Measurements from ENCODE around the gene ASB10.

ASB10 gene

DNA sequence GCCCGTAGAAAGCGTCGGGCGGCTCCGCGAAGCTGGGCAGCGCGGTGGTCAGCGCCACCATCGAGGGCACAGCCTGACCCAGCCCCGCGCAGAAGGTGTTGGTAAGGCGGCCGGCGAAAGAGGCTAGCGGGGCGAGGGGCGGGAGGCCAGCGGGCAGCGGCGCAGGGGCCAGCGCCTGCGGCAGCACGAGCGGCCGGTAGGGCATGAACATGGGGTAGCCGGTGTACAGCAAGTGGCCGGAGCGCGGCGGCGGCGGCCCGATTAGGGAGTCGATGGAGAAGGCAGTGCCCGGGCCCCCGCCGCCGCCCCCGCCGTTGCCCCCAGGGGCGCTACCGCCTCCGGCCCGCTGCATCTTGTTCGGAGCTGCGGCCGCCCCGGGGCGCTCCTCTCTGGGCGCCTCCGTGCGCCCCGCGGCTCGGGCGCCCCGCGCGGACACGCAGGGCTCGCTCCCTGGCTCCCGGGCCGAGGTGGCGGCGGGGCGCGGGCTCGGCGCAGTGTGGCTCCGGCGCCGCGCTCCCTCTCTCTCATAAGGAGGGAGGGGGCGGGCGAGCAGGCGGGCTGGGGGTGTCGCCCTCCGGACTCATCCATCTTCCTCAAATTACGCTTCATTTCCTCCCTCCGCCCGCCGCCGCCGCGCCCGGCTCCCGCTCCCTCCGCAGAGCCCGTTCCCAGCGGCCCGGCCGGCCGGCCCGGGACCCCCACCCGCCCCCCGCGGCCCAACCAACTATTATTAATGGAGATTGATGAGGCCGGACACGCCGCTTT, 19.7 kb downstream of the ASB10 start, which contains the start of gene GBX1:
GBX1 (minus strand) TSS at position 498 of the 765 bp plus-strand sequence; CDS start at position 352, 146 bp downstream.
- Histone ChIP-seq H3K27me3 (peaks cover 79 to 98% (median 95%) of the 10 kb centered on the region in 11 experiments), H3K36me3 (no peaks in the 10 kb centered on the region), H3K27ac (no peak within 1 kb of the TSS), H3K4me3 (peak within 1 kb of the TSS; percentile 38 to 61 (median 46); a peak in 19 of 20 replicates), H3K4me2 (peak within 1 kb of the TSS; percentile 52 to 83 (median 65)), H3K9me3 (replicated peaks in 1 of 11) (peaks cover 0 to 4% (median 0%) of the 10 kb centered on the region in 11 experiments; a peak in 2 of 22 replicates), H3K4me1 (peaks cover 5 to 17% (median 12%) of the 10 kb centered on the region in 10 experiments; a peak in 15 of 20 replicates), H3K9ac (no peak within 1 kb of the TSS), H4K20me1 (peaks cover 0 to 29% (median 18%) of the 10 kb centered on the region in 11 experiments; a peak in 11 of 22 replicates)
- TF ChIP-seq Cebpa-rat (IDR thresholded peaks at IDR 0.05) = no peak

DNA sequence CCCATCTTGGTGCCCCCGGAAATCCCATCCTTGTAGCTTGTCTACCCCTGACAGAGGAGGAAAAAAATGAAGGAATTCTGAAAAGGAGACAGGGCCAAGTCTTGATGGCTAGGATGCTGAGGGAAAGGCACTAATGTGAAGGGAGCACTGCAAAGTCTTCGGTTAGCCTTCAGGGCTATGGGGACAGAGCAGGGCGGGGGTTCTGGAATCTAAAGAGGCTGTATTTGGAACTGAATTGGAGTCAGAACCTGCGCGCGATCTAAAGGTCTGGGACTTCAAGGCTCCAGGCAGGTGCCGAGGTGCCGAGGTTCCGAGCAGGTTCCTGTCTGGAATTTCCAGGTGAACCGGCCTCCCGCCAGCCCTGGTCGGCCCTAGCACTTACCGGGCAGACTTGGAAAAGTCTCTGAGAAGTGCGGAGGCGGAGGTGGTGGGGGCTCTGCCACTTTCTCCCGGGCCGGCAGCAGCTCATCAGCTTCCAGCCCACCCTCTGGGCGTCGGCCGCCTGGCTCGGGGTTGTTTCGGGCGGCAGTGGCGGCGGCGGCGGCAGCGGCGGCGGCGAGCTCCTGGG, 20.3 kb downstream of the ASB10 start:
- H3K36me3 ChIP-seq = no peaks in the 10 kb centered on the region
- peaks cover 0 to 4% (median 0%) of the 10 kb centered on the region in 11 experiments; a peak in 2 of 22 replicates for H3K9me3 ChIP-seq (replicated peaks in 1 of 11)
- H3K9ac ChIP-seq = no peak overlapping the region
- no peak overlapping the region for H3K27ac ChIP-seq
- peaks cover 77 to 96% (median 88%) of the 10 kb centered on the region in 11 experiments for H3K27me3 ChIP-seq
- no peak for TF ChIP-seq Cebpa-rat (IDR thresholded peaks at IDR 0.05)
- peak overlapping the region; percentile 52 to 83 (median 65); a peak in 19 of 22 replicates for H3K4me2 ChIP-seq
- H4K20me1 ChIP-seq = peaks cover 0 to 29% (median 18%) of the 10 kb centered on the region in 11 experiments; a peak in 11 of 22 replicates
- H3K4me3 ChIP-seq = peak overlapping the region; percentile 38 to 61 (median 46); a peak in 14 of 20 replicates
- H3K4me1 ChIP-seq = peaks cover 5 to 17% (median 12%) of the 10 kb centered on the region in 10 experiments; a peak in 15 of 20 replicates

DNA sequence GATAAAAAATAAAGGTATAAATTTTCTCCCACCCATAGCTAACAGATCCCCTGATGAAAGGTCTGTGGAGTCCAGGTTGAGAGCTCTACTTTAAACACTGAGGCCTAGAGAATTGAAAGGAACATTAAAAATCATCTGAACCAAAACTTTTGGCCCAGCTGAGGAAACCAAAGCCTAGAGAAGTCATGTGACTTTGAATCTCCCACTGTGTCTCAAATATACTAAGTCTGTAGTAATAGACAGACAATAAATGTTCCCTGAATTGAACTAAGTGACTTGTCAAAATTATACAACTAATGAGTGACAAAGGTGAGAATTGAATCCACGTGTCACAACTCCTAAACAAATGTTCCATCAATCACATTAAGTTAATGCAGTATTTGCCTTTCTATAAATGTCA, 25.3 kb downstream of the ASB10 start:
- Histone ChIP-seq H3K4me1 (peaks cover 0 to 2% (median under 1%) of the 10 kb centered on the region in 10 experiments; a peak in 7 of 20 replicates), H3K4me2 (no peak overlapping the region), H3K27me3 (peaks cover 37 to 47% (median 40%) of the 10 kb centered on the region in 11 experiments), H4K20me1 (peaks cover 0 to 13% (median 3%) of the 10 kb centered on the region in 11 experiments; a peak in 10 of 22 replicates), H3K27ac (no peak overlapping the region), H3K4me3 (no peak overlapping the region), H3K9me3 (replicated peaks in 1 of 11) (no peaks in the 10 kb centered on the region; a peak in 1 of 22 replicates), H3K36me3 (no peaks in the 10 kb centered on the region), H3K9ac (no peak overlapping the region)
- TF ChIP-seq Cebpa-rat (IDR thresholded peaks at IDR 0.05) = no peak

DNA sequence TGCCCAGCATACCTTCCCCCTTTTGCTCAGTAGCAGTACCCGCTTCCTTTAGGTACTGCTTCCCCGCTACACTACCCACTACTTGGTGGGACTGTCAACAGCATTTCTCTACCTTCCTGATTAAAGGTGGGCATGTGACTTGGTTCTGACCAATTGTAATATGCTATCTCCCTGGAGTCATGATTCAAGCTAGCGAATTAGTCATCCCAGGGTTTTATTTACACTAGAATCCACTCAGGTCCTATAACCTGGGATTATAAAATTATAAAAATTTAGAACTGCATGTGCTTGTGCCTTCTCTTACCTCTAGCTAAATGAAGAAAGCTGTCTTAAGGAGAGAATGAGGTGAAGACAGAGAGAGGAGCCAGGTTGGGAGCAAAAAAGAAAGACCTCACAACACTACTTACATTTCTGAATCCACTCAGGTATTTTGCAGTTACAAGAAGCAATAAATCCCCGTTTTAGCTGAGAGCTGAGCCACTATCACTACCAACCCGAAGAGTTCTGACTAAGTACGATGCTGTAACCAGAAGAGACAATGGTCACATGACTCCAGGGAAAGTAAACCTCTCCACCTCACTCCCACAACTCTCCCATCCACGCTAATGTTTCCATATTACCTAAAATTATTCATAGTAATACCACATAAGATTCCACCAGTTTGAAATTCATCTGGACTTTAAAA, 29.3 kb downstream of the ASB10 start:
- Histone ChIP-seq H3K4me1 (no peaks in the 10 kb centered on the region), H3K4me2 (no peak overlapping the region), H4K20me1 (no peaks in the 10 kb centered on the region), H3K4me3 (no peak overlapping the region), H3K27ac (no peak overlapping the region), H3K9me3 (replicated peaks in 1 of 11) (no peaks in the 10 kb centered on the region), H3K27me3 (peaks cover 0 to 10% (median 2%) of the 10 kb centered on the region in 11 experiments; a peak in 3 of 22 replicates), H3K36me3 (no peaks in the 10 kb centered on the region), H3K9ac (no peak overlapping the region)
- TF ChIP-seq Cebpa-rat (IDR thresholded peaks at IDR 0.05) = no peak

DNA sequence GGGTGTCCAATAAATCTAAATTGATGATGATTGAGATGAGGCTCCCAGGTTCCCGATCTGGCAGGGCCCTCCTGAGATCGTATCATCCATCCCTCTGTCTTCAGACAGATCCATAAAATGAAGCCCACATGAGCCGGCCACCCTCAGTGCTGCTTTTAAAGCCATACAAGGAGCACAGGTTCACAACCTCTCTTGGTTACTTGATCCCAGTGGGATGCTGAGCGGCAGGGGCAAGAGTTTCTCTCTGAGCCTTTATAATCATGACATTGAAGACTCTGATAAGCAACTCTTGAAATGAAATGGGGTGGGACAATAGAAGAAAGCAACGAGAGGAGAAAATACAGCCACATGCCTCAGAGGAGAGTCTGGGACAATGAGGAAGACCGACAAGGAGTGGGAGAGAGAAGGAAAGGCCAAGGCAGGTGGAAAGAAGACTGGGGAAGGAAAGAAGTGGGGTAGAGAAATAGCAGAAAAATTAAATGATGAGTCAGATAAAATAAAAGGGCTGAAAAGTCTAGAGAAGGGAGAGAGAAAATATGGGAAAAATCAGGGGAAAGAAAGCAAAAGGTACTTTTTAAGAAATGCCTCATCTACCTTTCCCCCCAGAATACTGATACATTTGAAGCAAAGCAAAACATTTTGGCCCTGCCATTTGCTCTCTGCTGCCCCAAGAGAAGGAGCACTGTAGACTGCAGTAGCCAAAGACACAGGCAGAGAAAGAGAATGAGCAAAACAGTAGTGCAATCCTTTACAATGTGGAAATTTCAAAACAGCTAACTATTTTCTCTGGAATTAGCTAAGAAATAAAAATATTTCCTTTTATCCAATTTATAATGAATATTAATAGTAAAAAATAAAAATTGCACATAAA, 34.2 kb downstream of the ASB10 start:
- 0 out of 22 replicates have a peak, but pooled peaks cover 0 to 4% (median 0%) of the 10 kb centered on the region in 11 experiments for H3K27me3 ChIP-seq
- no peak overlapping the region for H3K27ac ChIP-seq
- no peaks in the 10 kb centered on the region for H3K9me3 ChIP-seq (replicated peaks in 1 of 11)
- H3K9ac ChIP-seq = no peak overlapping the region
- peaks cover 0 to 5% (median 0%) of the 10 kb centered on the region in 11 experiments; a peak in 2 of 22 replicates for H4K20me1 ChIP-seq
- no peak overlapping the region for H3K4me3 ChIP-seq
- H3K4me2 ChIP-seq = no peak overlapping the region
- no peaks in the 10 kb centered on the region for H3K4me1 ChIP-seq
- H3K36me3 ChIP-seq = no peaks in the 10 kb centered on the region
- TF ChIP-seq Cebpa-rat (IDR thresholded peaks at IDR 0.05) = no peak

DNA sequence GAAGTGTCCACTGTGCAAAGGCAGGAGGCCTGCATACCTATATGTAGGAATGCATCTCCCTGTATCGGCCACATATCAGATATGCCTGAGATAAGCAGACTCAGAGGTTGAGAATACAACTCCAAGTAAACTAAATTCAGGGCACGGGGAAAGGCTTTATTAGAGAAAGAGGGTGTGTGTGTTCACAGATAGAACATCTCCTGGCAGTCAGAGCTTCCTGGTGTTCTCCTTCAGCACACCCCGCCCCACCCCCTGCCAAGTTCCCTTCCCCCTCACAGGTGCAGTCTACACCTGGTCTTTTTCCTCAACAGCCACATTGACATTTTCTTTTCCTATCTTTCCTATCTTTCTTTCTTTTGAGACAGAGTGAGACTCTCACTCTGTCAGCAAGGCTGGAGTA, 36.7 kb downstream of the ASB10 start:
- Histone ChIP-seq H3K9ac (no peak overlapping the region), H3K4me1 (no peaks in the 10 kb centered on the region), H3K9me3 (replicated peaks in 1 of 11) (no peaks in the 10 kb centered on the region), H3K36me3 (peaks cover 0 to 1% (median 0%) of the 10 kb centered on the region in 11 experiments; a peak in 1 of 22 replicates), H3K27me3 (0 out of 22 replicates have a peak, but pooled peaks cover 0 to 4% (median 0%) of the 10 kb centered on the region in 11 experiments), H3K4me3 (no peak overlapping the region), H3K27ac (no peak overlapping the region), H3K4me2 (no peak overlapping the region), H4K20me1 (peaks cover 0 to 8% (median 0%) of the 10 kb centered on the region in 11 experiments; a peak in 6 of 22 replicates)
- no peak for TF ChIP-seq Cebpa-rat (IDR thresholded peaks at IDR 0.05)

DNA sequence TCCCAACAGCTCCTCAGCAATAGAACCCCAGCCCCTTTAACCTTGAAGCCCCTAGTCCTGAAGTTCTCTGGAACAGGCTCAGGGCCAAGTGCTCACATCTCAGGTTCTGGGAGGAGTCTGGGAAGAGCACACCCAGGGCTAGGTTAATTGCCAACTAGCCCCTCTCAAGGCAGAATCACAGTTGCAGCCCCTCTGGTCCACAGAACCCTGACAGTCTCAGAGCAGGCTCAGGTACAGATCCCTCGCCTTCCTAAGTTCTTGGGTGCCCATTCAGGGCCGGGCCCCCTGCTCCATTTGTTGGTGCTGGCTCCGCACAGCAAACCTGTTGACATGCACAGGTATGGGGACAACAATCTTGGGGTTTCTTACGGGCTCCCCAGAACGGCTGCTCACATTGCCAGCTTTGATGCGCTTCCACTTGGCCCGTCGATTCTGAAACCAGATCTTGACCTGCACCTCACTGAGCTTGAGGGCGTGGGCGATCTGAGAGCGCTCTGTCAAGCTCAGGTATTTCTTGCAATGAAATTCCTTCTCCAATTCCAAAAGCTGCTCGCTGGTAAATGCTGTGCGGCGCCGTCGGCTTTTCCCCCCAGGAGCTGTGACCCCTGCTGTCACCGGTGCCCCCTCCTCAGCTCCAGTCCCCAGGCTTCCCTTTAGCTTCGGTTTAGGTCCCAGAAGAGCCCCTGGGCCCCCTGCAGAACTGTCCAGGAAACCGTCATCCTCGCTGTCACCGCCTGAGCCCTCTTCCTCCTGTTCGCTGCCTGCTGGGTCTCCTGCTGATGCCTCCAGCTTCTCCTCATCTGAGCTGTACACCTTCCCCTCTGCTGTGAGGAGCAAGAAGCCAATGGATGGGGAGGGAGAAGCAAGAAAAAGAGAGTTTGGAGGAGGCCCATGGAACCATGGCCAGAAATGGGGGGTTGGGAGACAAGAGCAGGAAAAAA, 38.5 kb downstream of the ASB10 start:
- Histone ChIP-seq H3K9me3 (replicated peaks in 1 of 11) (no peaks in the 10 kb centered on the region), H3K36me3 (peaks cover 7 to 19% (median 10%) of the 10 kb centered on the region in 11 experiments; a peak in 20 of 22 replicates), H3K4me3 (no peak overlapping the region), H3K27ac (no peak overlapping the region), H4K20me1 (peaks cover 0 to 17% (median 0%) of the 10 kb centered on the region in 11 experiments; a peak in 6 of 22 replicates), H3K4me2 (no peak overlapping the region), H3K27me3 (0 out of 22 replicates have a peak, but pooled peaks cover 0 to 4% (median 0%) of the 10 kb centered on the region in 11 experiments), H3K9ac (no peak overlapping the region), H3K4me1 (peaks cover 0 to 5% (median under 1%) of the 10 kb centered on the region in 10 experiments; a peak in 6 of 20 replicates)
- TF ChIP-seq Cebpa-rat (IDR thresholded peaks at IDR 0.05) = no peak

All from BLaER1 treated with 17β-estradiol and CSF1 and Interleukin-3, amounts not matched to agents 10 nM and 100 nM (cell line).